HepG2 (cell line): Measurements from ENCODE around the gene ADAMTS2.

Experiments
- ARID2 ChIP-seq: sonication (generic); formaldehyde crosslinking; IDR thresholded peaks from 2 replicates; pipeline ENCODE4 v1.8.1; 2022; ENCODE audit warnings: mild to moderate bottlenecking, missing genetic modification reagents, borderline replicate concordance
- BRCA1 ChIP-seq: sonication (generic); formaldehyde crosslinking; IDR thresholded peaks from 2 replicates; pipeline ENCODE4 v1.4.0; 2020; ENCODE audit warnings: missing genetic modification reagents
- CHD4 ChIP-seq: fragments of 200-600 bp; sonication (generic); IDR thresholded peaks from 2 replicates; pipeline ENCODE4 v1.7.0; 2017; ENCODE audit warnings: mild to moderate bottlenecking, low read length, borderline replicate concordance
- POLR2AphosphoS5 ChIP-seq: IDR thresholded peaks from 2 replicates; pipeline ENCODE4 v1.6.1; 2012; ENCODE audit warnings: low read depth, low read length
- RBAK ChIP-seq: sonication (generic); formaldehyde crosslinking; IDR thresholded peaks from 2 replicates; pipeline ENCODE4 v1.5.1; 2020; ENCODE audit warnings: mild to moderate bottlenecking, missing genetic modification reagents
- RXRA ChIP-seq: sonication (generic); formaldehyde crosslinking; IDR thresholded peaks from 2 replicates; pipeline ENCODE4 v1.5.1; 2020; ENCODE audit warnings: missing genetic modification reagents
- SIN3B ChIP-seq: fragments of 150-350 bp; IDR thresholded peaks from 2 replicates; pipeline ENCODE4 v1.6.1; 2014; ENCODE audit warnings: low read length
- SMARCC2 ChIP-seq: fragments of 450-650 bp; IDR thresholded peaks from 2 replicates; pipeline ENCODE4 v1.6.1; 2017; ENCODE audit warnings: antibody characterized with exemption, mild to moderate bottlenecking
- TEAD2 ChIP-seq: sonication (generic); formaldehyde crosslinking; IDR thresholded peaks from 2 replicates; pipeline ENCODE4 v1.9.0; 2021; ENCODE audit warnings: missing genetic modification reagents
- ZNF292 ChIP-seq: sonication (generic); formaldehyde crosslinking; IDR thresholded peaks from 2 replicates; pipeline ENCODE4 v1.8.1; 2022; ENCODE audit warnings: mild to moderate bottlenecking, low read depth, missing genetic modification reagents, borderline replicate concordance
- TF ChIP-seq, protein P1 (sequence below): sonication (generic); formaldehyde crosslinking; IDR thresholded peaks from 2 replicates; pipeline ENCODE4 v1.5.0; 2020; ENCODE audit warnings: mild to moderate bottlenecking, missing genetic modification reagents, moderate library complexity

DNA sequence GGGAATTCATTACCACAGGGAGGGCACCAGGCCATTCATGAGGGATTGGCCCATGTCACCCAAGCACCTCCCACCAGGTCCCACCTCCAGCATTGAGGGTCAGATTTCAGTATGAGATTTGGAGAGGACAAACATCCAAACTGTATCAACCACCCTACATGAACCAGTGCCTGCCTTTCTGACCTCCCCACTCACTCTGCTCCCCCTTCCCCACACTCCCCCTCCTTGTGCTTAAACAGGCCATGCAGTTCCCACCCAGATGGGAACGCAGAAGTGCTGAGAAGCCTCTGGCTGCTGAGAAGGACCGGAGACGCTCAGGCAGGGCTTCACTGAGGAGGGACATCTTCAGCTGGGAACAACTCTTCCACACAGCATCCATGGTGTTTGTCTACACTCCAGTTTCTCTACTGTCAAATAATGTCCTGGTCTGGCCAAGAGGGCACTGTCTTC is 30.0 kb upstream of the ADAMTS2 start:
- TF ChIP-seq, protein P1, sequence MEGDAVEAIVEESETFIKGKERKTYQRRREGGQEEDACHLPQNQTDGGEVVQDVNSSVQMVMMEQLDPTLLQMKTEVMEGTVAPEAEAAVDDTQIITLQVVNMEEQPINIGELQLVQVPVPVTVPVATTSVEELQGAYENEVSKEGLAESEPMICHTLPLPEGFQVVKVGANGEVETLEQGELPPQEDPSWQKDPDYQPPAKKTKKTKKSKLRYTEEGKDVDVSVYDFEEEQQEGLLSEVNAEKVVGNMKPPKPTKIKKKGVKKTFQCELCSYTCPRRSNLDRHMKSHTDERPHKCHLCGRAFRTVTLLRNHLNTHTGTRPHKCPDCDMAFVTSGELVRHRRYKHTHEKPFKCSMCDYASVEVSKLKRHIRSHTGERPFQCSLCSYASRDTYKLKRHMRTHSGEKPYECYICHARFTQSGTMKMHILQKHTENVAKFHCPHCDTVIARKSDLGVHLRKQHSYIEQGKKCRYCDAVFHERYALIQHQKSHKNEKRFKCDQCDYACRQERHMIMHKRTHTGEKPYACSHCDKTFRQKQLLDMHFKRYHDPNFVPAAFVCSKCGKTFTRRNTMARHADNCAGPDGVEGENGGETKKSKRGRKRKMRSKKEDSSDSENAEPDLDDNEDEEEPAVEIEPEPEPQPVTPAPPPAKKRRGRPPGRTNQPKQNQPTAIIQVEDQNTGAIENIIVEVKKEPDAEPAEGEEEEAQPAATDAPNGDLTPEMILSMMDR (CRISPR knock-in tag), result no peak
- TF ChIP-seq BRCA1 (CRISPR knock-in tag), result no peak
- no peak for TF ChIP-seq CHD4
- TF ChIP-seq SIN3B, result no peak
- TF ChIP-seq TEAD2 (CRISPR knock-in tag), result no peak
- TF ChIP-seq POLR2AphosphoS5, result no peak
- no peak for TF ChIP-seq RBAK (CRISPR knock-in tag)
- no peak for TF ChIP-seq SMARCC2
- no peak for TF ChIP-seq RXRA (CRISPR knock-in tag)
- no peak for TF ChIP-seq ZNF292 (CRISPR knock-in tag)
- TF ChIP-seq ARID2 (CRISPR knock-in tag), result no peak
